NB4 (cell line): ENCODE measurements around the gene SWI5.

Experiments
- DNase-seq: peaks from one replicate; pipeline ENCODE4 v3.0.0; 2010; ENCODE audit warnings: low read depth
- H3K4me3 ChIP-seq: one replicate; pipeline ENCODE4 v1.5.1; 2011; ENCODE audit warnings: mild to moderate bottlenecking, low read depth, low read length, moderate library complexity
- MYC ChIP-seq: IDR thresholded peaks from 2 replicates; pipeline ENCODE4 v1.6.1; 2011; ENCODE audit warnings: low read depth, low read length
- POLR2A ChIP-seq: IDR thresholded peaks from 2 replicates; pipeline ENCODE4 v1.6.1; 2011; ENCODE audit warnings: mild to moderate bottlenecking; ENCODE audit not compliant: insufficient read length; ENCODE audit errors: extremely low read depth
- TF ChIP-seq, protein P1 (sequence below): IDR thresholded peaks from one replicate; pipeline ENCODE4 v1.5.1; 2012; ENCODE audit warnings: low read depth, low read length
- TF ChIP-seq, protein P2 (sequence below): IDR thresholded peaks from 2 replicates; pipeline ENCODE4 v1.6.1; 2011; ENCODE audit warnings: low read depth, low read length

SWI5 gene

DNA sequence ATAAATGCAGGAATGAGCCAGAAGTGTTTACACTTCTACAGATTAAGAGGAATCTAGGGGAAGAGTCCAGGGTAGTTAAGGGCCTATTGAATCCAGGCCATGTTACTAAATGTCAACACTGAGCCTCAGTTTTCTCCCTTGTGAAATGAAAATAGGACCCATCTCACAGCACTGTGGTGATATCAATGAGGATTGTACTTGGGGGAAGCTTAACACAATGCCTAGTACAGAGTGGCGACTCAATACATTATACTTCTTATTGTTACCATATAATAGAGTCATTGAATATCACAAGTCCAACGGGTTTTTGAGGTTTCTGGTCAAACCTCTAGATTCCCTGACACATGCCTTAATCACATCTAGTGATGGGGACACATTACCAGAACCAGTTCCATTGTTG lies 41.6 kb downstream of the SWI5 start:
- no peak for TF ChIP-seq MYC
- TF ChIP-seq, protein P1, sequence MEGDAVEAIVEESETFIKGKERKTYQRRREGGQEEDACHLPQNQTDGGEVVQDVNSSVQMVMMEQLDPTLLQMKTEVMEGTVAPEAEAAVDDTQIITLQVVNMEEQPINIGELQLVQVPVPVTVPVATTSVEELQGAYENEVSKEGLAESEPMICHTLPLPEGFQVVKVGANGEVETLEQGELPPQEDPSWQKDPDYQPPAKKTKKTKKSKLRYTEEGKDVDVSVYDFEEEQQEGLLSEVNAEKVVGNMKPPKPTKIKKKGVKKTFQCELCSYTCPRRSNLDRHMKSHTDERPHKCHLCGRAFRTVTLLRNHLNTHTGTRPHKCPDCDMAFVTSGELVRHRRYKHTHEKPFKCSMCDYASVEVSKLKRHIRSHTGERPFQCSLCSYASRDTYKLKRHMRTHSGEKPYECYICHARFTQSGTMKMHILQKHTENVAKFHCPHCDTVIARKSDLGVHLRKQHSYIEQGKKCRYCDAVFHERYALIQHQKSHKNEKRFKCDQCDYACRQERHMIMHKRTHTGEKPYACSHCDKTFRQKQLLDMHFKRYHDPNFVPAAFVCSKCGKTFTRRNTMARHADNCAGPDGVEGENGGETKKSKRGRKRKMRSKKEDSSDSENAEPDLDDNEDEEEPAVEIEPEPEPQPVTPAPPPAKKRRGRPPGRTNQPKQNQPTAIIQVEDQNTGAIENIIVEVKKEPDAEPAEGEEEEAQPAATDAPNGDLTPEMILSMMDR = no peak
- TF ChIP-seq, protein P2, sequence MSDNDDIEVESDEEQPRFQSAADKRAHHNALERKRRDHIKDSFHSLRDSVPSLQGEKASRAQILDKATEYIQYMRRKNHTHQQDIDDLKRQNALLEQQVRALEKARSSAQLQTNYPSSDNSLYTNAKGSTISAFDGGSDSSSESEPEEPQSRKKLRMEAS = no peak
- TF ChIP-seq POLR2A = no peak
- no peak for DNase-seq
- H3K4me3 ChIP-seq = no peak overlapping the region

DNA sequence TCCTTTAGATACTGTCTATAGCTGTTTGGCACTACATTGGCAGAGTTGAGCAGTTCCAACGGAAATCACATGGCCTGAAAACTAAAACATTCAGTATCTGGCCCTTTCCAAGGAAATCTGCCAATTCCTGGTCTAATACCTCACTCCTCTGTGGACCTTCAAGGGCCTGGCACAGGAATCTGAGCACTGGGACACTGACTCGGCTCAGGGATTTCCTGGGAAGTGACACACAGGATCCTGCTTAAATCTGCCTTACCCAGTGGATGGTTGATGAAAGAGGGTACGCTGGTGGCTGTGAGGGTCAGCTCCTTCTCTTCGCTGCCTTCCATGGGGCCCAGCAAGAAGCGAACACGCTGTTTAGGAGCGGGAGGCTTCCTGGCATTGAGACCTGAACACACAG lies 45.3 kb downstream of the SWI5 start:
- TF ChIP-seq POLR2A = no peak
- TF ChIP-seq, protein P1 = no peak
- TF ChIP-seq MYC = no peak
- TF ChIP-seq, protein P2 = no peak
- H3K4me3 ChIP-seq = peak overlapping the region; percentile 89
- no peak for DNase-seq

DNA sequence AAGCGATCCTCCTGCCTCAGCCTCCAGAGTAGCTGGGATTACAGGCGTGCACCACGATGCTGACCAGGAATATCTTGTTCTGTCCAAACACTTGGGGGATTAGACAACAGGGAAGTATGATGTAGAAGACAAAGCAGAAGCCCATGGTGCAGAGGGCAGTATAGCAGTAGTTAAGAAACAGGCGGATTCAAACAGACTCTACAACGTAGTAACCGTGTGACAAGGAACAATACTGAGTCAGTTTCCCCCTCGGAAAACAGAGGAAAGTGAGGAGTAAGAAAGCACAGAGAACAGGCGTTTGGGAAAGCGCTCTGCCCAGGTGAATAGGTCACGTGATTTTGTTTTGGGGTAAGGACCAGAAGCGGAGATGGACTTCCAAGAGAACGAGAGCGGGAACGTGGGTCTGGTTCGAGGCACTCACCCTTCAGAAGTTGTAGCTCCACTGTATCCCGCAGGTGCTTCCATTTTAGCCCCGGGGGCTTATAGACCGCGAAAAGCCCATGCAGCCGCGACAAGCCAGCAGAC lies 45.9 kb downstream of the SWI5 start:
- no peak for DNase-seq
- peak overlapping the region; percentile 89 for H3K4me3 ChIP-seq
- TF ChIP-seq POLR2A (no peak), MYC (no peak)
- TF ChIP-seq, protein P1 = no peak
- TF ChIP-seq, protein P2 = no peak

DNA sequence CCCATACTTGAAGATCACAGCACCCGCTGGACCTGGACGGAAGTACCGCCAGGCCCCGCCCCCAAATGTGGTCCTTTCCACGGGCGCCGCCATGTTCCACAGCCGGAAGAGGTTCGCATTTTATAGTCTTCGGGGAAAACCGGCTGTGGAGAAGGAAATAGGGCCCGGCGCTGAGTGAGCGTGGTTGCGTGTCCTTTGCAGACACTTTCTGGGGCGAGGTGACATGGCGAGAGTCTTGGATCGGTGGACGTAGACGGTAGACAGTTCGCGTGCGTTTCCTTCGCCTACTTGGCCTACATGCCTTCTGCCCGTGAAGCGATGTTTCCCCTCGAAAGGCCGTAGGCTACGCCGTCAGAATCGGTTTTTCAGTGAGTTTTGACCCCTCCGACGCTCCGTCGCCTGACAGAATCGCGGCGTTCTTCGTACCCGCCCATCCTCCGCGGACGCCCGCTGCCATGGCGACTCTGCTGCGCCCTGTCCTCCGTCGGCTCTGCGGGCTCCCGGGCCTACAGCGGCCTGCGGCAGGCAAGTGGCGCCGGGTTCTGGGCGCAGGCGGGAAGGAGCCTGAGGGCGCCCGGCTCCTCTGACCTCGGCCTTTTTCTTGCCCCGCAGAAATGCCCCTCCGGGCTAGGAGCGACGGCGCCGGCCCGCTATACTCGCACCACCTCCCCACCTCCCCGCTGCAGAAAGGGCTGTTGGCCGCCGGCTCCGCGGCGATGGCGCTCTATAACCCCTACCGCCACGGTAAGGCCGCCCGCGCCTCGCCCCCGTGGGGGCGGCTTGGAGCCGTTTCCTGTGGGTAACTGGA lies 46.5 kb downstream of the SWI5 start, which contains the start of the genes COQ4 and TRUB2:
COQ4 (plus strand) TSS at position 436 of the 808 bp plus-strand sequence; CDS start at position 456, 20 bp downstream.
TRUB2 (minus strand) TSS at position 44 of the 808 bp plus-strand sequence; CDS start at position 5, 39 bp downstream.
- DNase-seq = peak; percentile 96
- H3K4me3 ChIP-seq = peak within 1 kb of the TSS; percentile 89
- TF ChIP-seq, protein P2 = peak; percentile 95
- TF ChIP-seq MYC (peak; percentile 98), POLR2A (peak; percentile 84)
- TF ChIP-seq, protein P1 = no peak

DNA sequence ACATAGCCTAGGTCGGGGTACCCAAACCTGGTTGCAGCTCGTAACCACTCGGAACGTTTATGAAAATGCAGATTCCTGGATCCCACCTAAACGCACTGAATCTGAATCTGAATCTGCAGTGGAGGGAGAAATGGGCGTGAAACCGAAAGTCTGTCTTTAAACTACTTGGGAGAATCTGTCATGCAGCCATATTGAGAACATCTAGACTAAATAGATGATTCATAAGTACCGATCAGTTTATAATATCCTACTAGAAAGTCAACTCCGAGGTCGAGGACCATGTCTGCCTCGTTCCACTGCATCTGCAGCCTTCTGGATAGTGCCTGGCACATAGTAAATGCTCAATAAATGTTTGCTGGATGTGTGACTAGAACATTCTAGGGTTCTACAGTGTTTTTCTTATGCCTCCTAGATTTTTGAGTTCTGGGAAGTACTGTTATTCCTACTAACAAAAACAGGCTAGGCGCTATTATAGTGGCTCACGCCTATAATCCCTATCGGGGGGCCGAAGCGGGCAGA lies 47.2 kb downstream of the SWI5 start:
- peak overlapping the region; percentile 89 for H3K4me3 ChIP-seq
- TF ChIP-seq, protein P2 = no peak
- no peak for TF ChIP-seq POLR2A
- no peak for TF ChIP-seq MYC
- TF ChIP-seq, protein P1 = no peak
- no peak for DNase-seq
